H1 (cell line): ENCODE data around the gene FMN2. TPM values are rescaled to one million over a fixed set of nuclear protein-coding genes. Genes with fewer than 3 reads are reported as not detected.

Experiments used
- ATF3 ChIP-seq: IDR thresholded peaks from 2 replicates; pipeline ENCODE4 v1.6.1; 2011; ENCODE audit warnings: low read depth, mild to moderate bottlenecking, low read length; ENCODE audit not compliant: insufficient read depth
- polyA plus RNA-seq, 7 experiments: library from polyadenylated mRNA; depleted of rRNA in 3 of 7; stranded (reverse) in 5 of 7; unstranded in 2 of 7; fragments of >200 nt in 5 of 7; fragments of 200-250 nt in 2 of 7; gene quantifications; 1 replicate in 5 of 7; 2 replicates in 1 of 7; 4 replicates in 1 of 7; pipeline versions ENCODE4 v1.2.1 to v1.2.3, GENCODE V29; 2011 to 2013; ENCODE audit warnings: missing spikeins in 2 of 7, mixed read lengths in 2 of 7
- total RNA-seq: library from RNA; stranded (reverse); fragmentation: NEBNext Ultra II Directional; extraction: Animal tissue kit (Norgen Biotek cat#: 25700); gene quantifications from 2 replicates; pipeline ENCODE4 v1.2.1, GENCODE V29; 2021

FMN2 gene
- total and polyA plus RNA-seq, 2 of the 8 experiments (the other 6 are each of a cell fraction or from before 2014, with no cell fraction given), result 0.83 to 2.0 TPM

DNA sequence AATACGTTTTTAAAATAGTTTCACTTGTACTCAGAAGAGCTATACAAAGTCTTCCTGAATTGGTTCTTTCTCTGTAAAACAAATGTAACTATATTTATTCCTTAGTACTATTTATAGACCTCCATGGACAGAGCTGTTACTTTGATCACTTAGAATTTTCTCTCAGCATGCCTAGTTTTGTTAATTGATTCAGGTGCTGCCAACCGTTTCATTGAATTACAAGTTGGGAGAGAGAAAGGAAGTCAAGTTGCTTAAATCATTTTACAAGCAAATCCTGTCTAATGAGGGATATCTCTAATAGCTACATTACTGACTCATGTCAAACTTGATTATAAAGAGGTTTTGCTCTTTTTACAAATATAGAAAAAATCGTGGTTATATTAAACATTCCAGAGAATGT is 241.0 kb downstream of the FMN2 start (continued):
- no peak for TF ChIP-seq ATF3
